ENCODE measurements around the gene CLTB. TPM values are rescaled to one million over a fixed set of nuclear protein-coding genes. Genes with fewer than 3 reads are reported as not detected.

Gene CLTB
- polyA plus RNA-seq, 2 of the 4 experiments (the other 2 are of a cell fraction) = 42.2 to 47.4 TPM

DNA sequence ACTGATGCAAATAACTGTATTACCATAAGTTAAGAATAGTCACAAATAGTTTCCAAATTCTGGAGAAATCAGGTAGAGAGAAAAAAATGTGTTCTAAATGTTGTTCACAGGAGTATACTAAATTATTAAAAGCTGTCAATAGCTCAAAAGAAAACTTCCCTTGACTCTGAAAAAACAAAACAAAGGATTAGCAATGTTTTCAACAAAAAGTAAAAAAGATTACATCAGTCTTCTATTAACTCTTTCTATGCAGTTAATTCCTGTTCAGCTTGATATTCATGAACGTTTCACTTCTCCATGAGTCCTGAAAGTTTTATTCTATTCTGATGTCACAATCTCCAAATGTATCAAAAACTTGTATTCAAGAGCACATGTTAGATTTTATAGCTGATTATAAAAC, 9.5 kb upstream of the CLTB start:
- Histone ChIP-seq H3K4me2 (no peak overlapping the region), H3K4me1 (peaks cover 12% of the 10 kb centered on the region; the same call in 2 of the 3 replicates), H3K4me3 (no peak overlapping the region), H3K27ac (no peak overlapping the region), H3K9me3 (peaks cover 2% of the 10 kb centered on the region; the same call in 1 of the 3 replicates)
- TF ChIP-seq, protein P1, sequence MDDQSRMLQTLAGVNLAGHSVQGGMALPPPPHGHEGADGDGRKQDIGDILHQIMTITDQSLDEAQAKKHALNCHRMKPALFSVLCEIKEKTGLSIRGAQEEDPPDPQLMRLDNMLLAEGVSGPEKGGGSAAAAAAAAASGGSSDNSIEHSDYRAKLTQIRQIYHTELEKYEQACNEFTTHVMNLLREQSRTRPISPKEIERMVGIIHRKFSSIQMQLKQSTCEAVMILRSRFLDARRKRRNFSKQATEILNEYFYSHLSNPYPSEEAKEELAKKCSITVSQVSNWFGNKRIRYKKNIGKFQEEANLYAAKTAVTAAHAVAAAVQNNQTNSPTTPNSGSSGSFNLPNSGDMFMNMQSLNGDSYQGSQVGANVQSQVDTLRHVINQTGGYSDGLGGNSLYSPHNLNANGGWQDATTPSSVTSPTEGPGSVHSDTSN (IDR thresholded peaks at IDR 0.05) = no peak
- no peak for TF ChIP-seq TFCP2L1 (CRISPR knock-in tag; IDR thresholded peaks at IDR 0.05)
- TF ChIP-seq, protein P2, sequence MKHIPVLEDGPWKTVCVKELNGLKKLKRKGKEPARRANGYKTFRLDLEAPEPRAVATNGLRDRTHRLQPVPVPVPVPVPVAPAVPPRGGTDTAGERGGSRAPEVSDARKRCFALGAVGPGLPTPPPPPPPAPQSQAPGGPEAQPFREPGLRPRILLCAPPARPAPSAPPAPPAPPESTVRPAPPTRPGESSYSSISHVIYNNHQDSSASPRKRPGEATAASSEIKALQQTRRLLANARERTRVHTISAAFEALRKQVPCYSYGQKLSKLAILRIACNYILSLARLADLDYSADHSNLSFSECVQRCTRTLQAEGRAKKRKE (CRISPR knock-in tag; IDR thresholded peaks at IDR 0.05; ENCODE audit: low read depth) = no peak
- TF ChIP-seq GATA3 (IDR thresholded peaks at IDR 0.05; ENCODE audit: borderline replicate concordance) = no peak
- no peak for TF ChIP-seq POLR2A (IDR thresholded peaks at IDR 0.05; ENCODE audit: low read length)
- TF ChIP-seq NFE2L2 (conservative IDR thresholded peaks at IDR 0.05; ENCODE audit: low read length) = no peak
- TF ChIP-seq MYC (IDR thresholded peaks at IDR 0.05; ENCODE audit: borderline replicate concordance, low read length) = no peak
- POLR2A ChIA-PET = no interaction called here
- CTCF ChIA-PET = interaction anchor here (1.6 to 3.0 kb wide), 4 partner anchors 9 to 117 kb away, joined by 3 to 19 read pairs (median 6); partner anchors contain the start of genes CLTB and FAF2
- FAIRE-seq = no peak
- DNase-seq (ENCODE audit: low read depth in 1 of 2, low spot score in 1 of 2) = no peak
- no peak for ATAC-seq
- 54% methylated on average over 1 of the region's 1 CpG for WGBS (ENCODE audit: missing lambda C conversion rate)

DNA sequence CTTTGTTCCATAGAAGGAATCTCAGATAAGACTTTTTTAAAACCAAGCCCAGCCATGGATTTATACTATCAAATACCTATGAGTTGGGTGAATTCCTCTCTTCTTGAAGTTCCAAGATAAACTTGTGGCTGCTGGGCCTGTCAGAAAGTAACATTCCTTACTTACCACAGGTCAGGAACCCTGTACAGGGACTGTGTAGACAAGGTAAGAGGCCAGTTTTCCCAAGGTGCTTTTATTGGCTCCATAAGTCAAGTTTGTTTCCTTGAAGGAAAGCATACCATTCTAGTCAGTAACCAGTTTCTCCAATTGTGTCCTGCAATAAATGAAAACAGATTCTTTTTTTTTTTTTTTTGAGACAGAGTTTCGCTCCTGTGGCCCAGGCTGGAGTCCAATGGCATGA, 8.8 kb upstream of the CLTB start:
- FAIRE-seq = no peak
- peaks cover 12% of the 10 kb centered on the region; the same call in 2 of the 3 replicates for H3K4me1 ChIP-seq
- no peak overlapping the region for H3K27ac ChIP-seq
- ChIA-PET POLR2A (no interaction called here), CTCF (interaction anchor here (1.6 to 3.0 kb wide), 3 partner anchors 9 to 23 kb away, joined by 3 to 19 read pairs (median 8); partner anchors contain the start of genes CLTB and FAF2)
- no peak overlapping the region for H3K4me3 ChIP-seq
- no peak for ATAC-seq
- 88% methylated on average over 1 of the region's 1 CpG for WGBS (ENCODE audit: missing lambda C conversion rate)
- no peak for DNase-seq (ENCODE audit: low read depth in 1 of 2, low spot score in 1 of 2)
- H3K9me3 ChIP-seq = peaks cover 4% of the 10 kb centered on the region; the same call in 1 of the 3 replicates
- TF ChIP-seq ZSCAN20 (CRISPR knock-in tag; IDR thresholded peaks at IDR 0.05) = no peak
- TF ChIP-seq RARB (CRISPR knock-in tag; IDR thresholded peaks at IDR 0.05) = no peak
- TF ChIP-seq BHLHE40 (IDR thresholded peaks at IDR 0.05; ENCODE audit: low read depth, low read length) = no peak
- no peak for TF ChIP-seq CBX8 (IDR thresholded peaks at IDR 0.05)
- TF ChIP-seq FOXS1 (CRISPR knock-in tag; IDR thresholded peaks at IDR 0.05) = no peak
- TF ChIP-seq HEYL (CRISPR knock-in tag; IDR thresholded peaks at IDR 0.05) = no peak
- TF ChIP-seq, protein P2 (CRISPR knock-in tag; IDR thresholded peaks at IDR 0.05; ENCODE audit: low read depth) = no peak
- TF ChIP-seq JUNB (IDR thresholded peaks at IDR 0.05) = no peak
- no peak for TF ChIP-seq KDM5A (IDR thresholded peaks at IDR 0.05)
- TF ChIP-seq RCOR1 (IDR thresholded peaks at IDR 0.05; ENCODE audit: low read depth, low read length) = no peak
- TF ChIP-seq PHF8 (IDR thresholded peaks at IDR 0.05; ENCODE audit: borderline replicate concordance, low read depth) = no peak
- TF ChIP-seq NFE2L2 (conservative IDR thresholded peaks at IDR 0.05; ENCODE audit: low read length) = no peak
- no peak for TF ChIP-seq MYC (IDR thresholded peaks at IDR 0.05; ENCODE audit: borderline replicate concordance, low read length)
- H3K4me2 ChIP-seq = no peak overlapping the region

DNA sequence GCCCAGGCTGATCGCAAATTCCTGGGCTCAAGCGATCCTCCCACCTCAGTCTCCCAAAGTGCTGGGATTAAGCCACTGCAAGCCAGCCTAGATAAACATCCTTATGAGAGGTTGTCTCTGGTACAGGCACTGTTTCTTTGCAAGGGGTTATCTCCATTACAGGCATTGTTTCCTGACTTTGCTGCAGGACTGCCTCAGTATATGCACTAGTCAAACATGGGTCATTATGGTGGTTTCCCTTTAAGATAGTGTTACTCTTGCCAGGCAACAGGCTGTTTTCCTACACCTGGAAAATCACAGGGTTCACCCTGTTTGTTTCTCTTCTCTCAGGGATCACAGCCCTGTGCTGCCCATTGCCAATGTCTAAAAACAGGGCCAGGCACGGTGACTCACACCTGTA, 7.8 kb upstream of the CLTB start:
- Histone ChIP-seq H3K27ac (no peak overlapping the region), H3K4me2 (no peak overlapping the region), H3K4me1 (peaks cover 12% of the 10 kb centered on the region; the same call in 2 of the 3 replicates), H3K4me3 (no peak overlapping the region), H3K9me3 (peaks cover 4% of the 10 kb centered on the region; the same call in 1 of the 3 replicates)
- ChIA-PET CTCF (interaction anchor here (0.6 to 1.7 kb wide), 3 partner anchors 32 to 155 kb away, joined by 3 read pairs; no protein-coding TSS in a partner anchor), POLR2A (no interaction called here)
- no peak for FAIRE-seq
- WGBS (ENCODE audit: missing lambda C conversion rate) = 87% methylated on average over 3 of the region's 3 CpGs
- no peak for ATAC-seq
- DNase-seq (ENCODE audit: low read depth in 1 of 2, low spot score in 1 of 2) = no peak
- TF ChIP-seq, protein P3, sequence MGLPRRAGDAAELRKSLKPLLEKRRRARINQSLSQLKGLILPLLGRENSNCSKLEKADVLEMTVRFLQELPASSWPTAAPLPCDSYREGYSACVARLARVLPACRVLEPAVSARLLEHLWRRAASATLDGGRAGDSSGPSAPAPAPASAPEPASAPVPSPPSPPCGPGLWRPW (IDR thresholded peaks at IDR 0.05) = no peak
- TF ChIP-seq, protein P4, sequence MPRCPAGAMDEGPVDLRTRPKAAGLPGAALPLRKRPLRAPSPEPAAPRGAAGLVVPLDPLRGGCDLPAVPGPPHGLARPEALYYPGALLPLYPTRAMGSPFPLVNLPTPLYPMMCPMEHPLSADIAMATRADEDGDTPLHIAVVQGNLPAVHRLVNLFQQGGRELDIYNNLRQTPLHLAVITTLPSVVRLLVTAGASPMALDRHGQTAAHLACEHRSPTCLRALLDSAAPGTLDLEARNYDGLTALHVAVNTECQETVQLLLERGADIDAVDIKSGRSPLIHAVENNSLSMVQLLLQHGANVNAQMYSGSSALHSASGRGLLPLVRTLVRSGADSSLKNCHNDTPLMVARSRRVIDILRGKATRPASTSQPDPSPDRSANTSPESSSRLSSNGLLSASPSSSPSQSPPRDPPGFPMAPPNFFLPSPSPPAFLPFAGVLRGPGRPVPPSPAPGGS (IDR thresholded peaks at IDR 0.05) = no peak
- TF ChIP-seq EHMT2 (IDR thresholded peaks at IDR 0.05; ENCODE audit: low read depth) (no peak), HDAC2 (IDR thresholded peaks at IDR 0.05) (no peak), CHD4 (IDR thresholded peaks at IDR 0.05; ENCODE audit: borderline replicate concordance) (no peak), POLR2A (IDR thresholded peaks at IDR 0.05; ENCODE audit: low read length) (no peak), FOXS1 (CRISPR knock-in tag; IDR thresholded peaks at IDR 0.05) (no peak)
- TF ChIP-seq, protein P5, sequence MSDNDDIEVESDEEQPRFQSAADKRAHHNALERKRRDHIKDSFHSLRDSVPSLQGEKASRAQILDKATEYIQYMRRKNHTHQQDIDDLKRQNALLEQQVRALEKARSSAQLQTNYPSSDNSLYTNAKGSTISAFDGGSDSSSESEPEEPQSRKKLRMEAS (IDR thresholded peaks at IDR 0.05) = no peak
- TF ChIP-seq, protein P6, sequence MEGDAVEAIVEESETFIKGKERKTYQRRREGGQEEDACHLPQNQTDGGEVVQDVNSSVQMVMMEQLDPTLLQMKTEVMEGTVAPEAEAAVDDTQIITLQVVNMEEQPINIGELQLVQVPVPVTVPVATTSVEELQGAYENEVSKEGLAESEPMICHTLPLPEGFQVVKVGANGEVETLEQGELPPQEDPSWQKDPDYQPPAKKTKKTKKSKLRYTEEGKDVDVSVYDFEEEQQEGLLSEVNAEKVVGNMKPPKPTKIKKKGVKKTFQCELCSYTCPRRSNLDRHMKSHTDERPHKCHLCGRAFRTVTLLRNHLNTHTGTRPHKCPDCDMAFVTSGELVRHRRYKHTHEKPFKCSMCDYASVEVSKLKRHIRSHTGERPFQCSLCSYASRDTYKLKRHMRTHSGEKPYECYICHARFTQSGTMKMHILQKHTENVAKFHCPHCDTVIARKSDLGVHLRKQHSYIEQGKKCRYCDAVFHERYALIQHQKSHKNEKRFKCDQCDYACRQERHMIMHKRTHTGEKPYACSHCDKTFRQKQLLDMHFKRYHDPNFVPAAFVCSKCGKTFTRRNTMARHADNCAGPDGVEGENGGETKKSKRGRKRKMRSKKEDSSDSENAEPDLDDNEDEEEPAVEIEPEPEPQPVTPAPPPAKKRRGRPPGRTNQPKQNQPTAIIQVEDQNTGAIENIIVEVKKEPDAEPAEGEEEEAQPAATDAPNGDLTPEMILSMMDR (IDR thresholded peaks at IDR 0.05) = no peak

Data from A549 (cell line).